Head of caudate nucleus (tissue), 42 donors: ENCODE measurements around the gene CCDC51.

Experiments used
- DNase-seq, 42 donors: peaks; one replicate each; pipeline versions ENCODE4 v3.0.0 to v3.0.0-alpha.2; 2020 to 2021; ENCODE audit warnings: mixed read lengths in 7 of 42
- intact Hi-C: fragments of 100-400 bp; cut with DNase I; formaldehyde crosslinking; loops from one replicate; pipeline ENCODE4 v1.15.0; 2022

Gene CCDC51

GRCh38 chr3:48412375-48413001 lies 27.4 kb downstream of the CCDC51 start:
- intact Hi-C loops: no loop called here
- DNase-seq: peak in 9 of 42 donors; percentile 2 to 29 (median 12)

GRCh38 chr3:48411606-48412374 lies 28.1 kb downstream of the CCDC51 start:
- peak in 12 of 42 donors; percentile 1 to 21 (median 4) for DNase-seq
- intact Hi-C loops: no loop called here

GRCh38 chr3:48411041-48411588 lies 28.8 kb downstream of the CCDC51 start:
- intact Hi-C loops: no loop called here
- DNase-seq: peak in 13 of 42 donors; percentile 0 to 16 (median 8)

GRCh38 chr3:48410205-48411040 lies 29.5 kb downstream of the CCDC51 start:
- intact Hi-C loops: no loop called here
- peak in 21 of 42 donors; percentile 1 to 32 (median 9) for DNase-seq

- DNase-seq: peak in 23 of 42 donors; percentile 0 to 39 (median 9)
- intact Hi-C loops: no loop called here
Observed at GRCh38 chr3:48409291-48410201, 30.4 kb downstream of the CCDC51 start.

GRCh38 chr3:48408823-48409281 lies 31.1 kb downstream of the CCDC51 start:
- peak in 24 of 42 donors; percentile 0 to 38 (median 8) for DNase-seq
- intact Hi-C loops: no loop called here

- peak in 16 of 42 donors; percentile 0 to 33 (median 5) for DNase-seq
- intact Hi-C loops: no loop called here
Observed at GRCh38 chr3:48407542-48408099, 32.3 kb downstream of the CCDC51 start.

GRCh38 chr3:48406443-48407431 lies 33.2 kb downstream of the CCDC51 start:
- intact Hi-C loops: no loop called here
- DNase-seq: peak in 17 of 42 donors; percentile 0 to 32 (median 10)

GRCh38 chr3:48405971-48406370 lies 33.9 kb downstream of the CCDC51 start:
- DNase-seq: peak in 7 of 42 donors; percentile 7 to 33 (median 16)
- intact Hi-C loops: no loop called here

GRCh38 chr3:48405343-48405881 lies 34.5 kb downstream of the CCDC51 start:
- DNase-seq: peak in 17 of 42 donors; percentile 1 to 43 (median 15)
- intact Hi-C loops: no loop called here

GRCh38 chr3:48404440-48405342 lies 35.2 kb downstream of the CCDC51 start:
- intact Hi-C loops: no loop called here

GRCh38 chr3:48403533-48404439 lies 36.1 kb downstream of the CCDC51 start:
- peak in 11 of 42 donors; percentile 0 to 34 (median 12) for DNase-seq
- intact Hi-C loops: no loop called here

More at GRCh38 chr3:48404440-48405342, 35.2 kb downstream of the CCDC51 start:
- peak in 19 of 42 donors; percentile 5 to 61 (median 23) for DNase-seq

- peak in 2 of 42 donors; percentile 27 to 40 for DNase-seq
- intact Hi-C loops: no loop called here
Observed at GRCh38 chr3:48402907-48403306, 37.0 kb downstream of the CCDC51 start.

GRCh38 chr3:48402281-48402732 lies 37.6 kb downstream of the CCDC51 start:
- intact Hi-C loops: no loop called here
- DNase-seq: peak in 19 of 42 donors; percentile 7 to 72 (median 37)
